Renal pelvis (tissue), 12 donors: ENCODE results near the gene SMPD4. TPM values are rescaled to one million over a fixed set of nuclear protein-coding genes. Genes with fewer than 3 reads are reported as not detected.
"Not testable (repeated sequence)": the region's sequence is repeated elsewhere in the genome, so short reads cannot be mapped to it uniquely, and the experiment has no call there.

Experiments used
- DNase-seq: peaks from one replicate; pipeline ENCODE4 v3.0.0-alpha.2; 2013
- long read RNA-seq, 16 experiments: transcript quantifications; one replicate each; lab custom pipeline, GENCODE V29; 2026
- polyA plus RNA-seq, 3 donors: library from polyadenylated mRNA; unstranded; fragments of 120-200 nt; gene quantifications; one replicate each; pipeline ENCODE4 v1.2.1, GENCODE V29; 2013; ENCODE audit not compliant: insufficient read length in 3 of 3

SMPD4 gene, protein sequence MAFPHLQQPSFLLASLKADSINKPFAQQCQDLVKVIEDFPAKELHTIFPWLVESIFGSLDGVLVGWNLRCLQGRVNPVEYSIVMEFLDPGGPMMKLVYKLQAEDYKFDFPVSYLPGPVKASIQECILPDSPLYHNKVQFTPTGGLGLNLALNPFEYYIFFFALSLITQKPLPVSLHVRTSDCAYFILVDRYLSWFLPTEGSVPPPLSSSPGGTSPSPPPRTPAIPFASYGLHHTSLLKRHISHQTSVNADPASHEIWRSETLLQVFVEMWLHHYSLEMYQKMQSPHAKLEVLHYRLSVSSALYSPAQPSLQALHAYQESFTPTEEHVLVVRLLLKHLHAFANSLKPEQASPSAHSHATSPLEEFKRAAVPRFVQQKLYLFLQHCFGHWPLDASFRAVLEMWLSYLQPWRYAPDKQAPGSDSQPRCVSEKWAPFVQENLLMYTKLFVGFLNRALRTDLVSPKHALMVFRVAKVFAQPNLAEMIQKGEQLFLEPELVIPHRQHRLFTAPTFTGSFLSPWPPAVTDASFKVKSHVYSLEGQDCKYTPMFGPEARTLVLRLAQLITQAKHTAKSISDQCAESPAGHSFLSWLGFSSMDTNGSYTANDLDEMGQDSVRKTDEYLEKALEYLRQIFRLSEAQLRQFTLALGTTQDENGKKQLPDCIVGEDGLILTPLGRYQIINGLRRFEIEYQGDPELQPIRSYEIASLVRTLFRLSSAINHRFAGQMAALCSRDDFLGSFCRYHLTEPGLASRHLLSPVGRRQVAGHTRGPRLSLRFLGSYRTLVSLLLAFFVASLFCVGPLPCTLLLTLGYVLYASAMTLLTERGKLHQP
- 10 to 100 TPM; 69.8 to 81.9 (median 76.6) TPM for polyA plus RNA-seq
- long read RNA-seq, donor 1, full-length matches to known transcripts = 3 of 850 reads
- long read RNA-seq, donor 1, partial matches to known transcripts = 795 of 850 reads
- long read RNA-seq, donor 1, other reads (novel, unspliced or antisense) = 52 of 850 reads
- long read RNA-seq, donor 2, full-length matches to known transcripts = 6 of 753 reads
- long read RNA-seq, donor 2, partial matches to known transcripts = 114 of 753 reads
- long read RNA-seq, donor 2, other reads (novel, unspliced or antisense) = 633 of 753 reads
- long read RNA-seq, donor 3 = 0 reads
- long read RNA-seq, donor 4, full-length matches to known transcripts = 13 of 18 reads
- long read RNA-seq, donor 4, partial matches to known transcripts = 5 of 18 reads
- long read RNA-seq, donor 4, other reads (novel, unspliced or antisense) = 0 of 18 reads
- long read RNA-seq, donor 5, partial matches to known transcripts = 106 of 492 reads
- long read RNA-seq, donor 5, other reads (novel, unspliced or antisense) = 384 of 492 reads
- long read RNA-seq, donor 6, full-length matches to known transcripts = 14 of 26 reads
- long read RNA-seq, donor 6, partial matches to known transcripts = 12 of 26 reads
- long read RNA-seq, donor 6, other reads (novel, unspliced or antisense) = 0 of 26 reads
- long read RNA-seq, donor 7, full-length matches to known transcripts = 6 of 12 reads
- long read RNA-seq, donor 7, partial matches to known transcripts = 6 of 12 reads
- long read RNA-seq, donor 7, other reads (novel, unspliced or antisense) = 0 of 12 reads
- long read RNA-seq, donor 8, full-length matches to known transcripts = 5 of 5 reads
- long read RNA-seq, donor 8, partial matches to known transcripts = 0 of 5 reads
- long read RNA-seq, donor 8, other reads (novel, unspliced or antisense) = 0 of 5 reads
- long read RNA-seq, donor 9, full-length matches to known transcripts = 3 of 13 reads
- long read RNA-seq, donor 9, partial matches to known transcripts = 10 of 13 reads
- long read RNA-seq, donor 9, other reads (novel, unspliced or antisense) = 0 of 13 reads
- long read RNA-seq, donor 10, partial matches to known transcripts = 10 of 14 reads
- long read RNA-seq, donor 10, other reads (novel, unspliced or antisense) = 0 of 14 reads
- long read RNA-seq, donor 11, full-length matches to known transcripts = 2 of 9 reads
- long read RNA-seq, donor 11, partial matches to known transcripts = 7 of 9 reads
- long read RNA-seq, donor 11, other reads (novel, unspliced or antisense) = 0 of 9 reads
- long read RNA-seq, donor 12, full-length matches to known transcripts = 13 of 952 reads
- long read RNA-seq, donor 12, partial matches to known transcripts = 864 of 952 reads
- long read RNA-seq, donor 12, other reads (novel, unspliced or antisense) = 75 of 952 reads
- long read RNA-seq, donor 13, full-length matches to known transcripts = 5 of 5 reads
- long read RNA-seq, donor 13, partial matches to known transcripts = 0 of 5 reads
- long read RNA-seq, donor 13, other reads (novel, unspliced or antisense) = 0 of 5 reads
- long read RNA-seq, donor 14 = 0 reads
- long read RNA-seq, donor 15, full-length matches to known transcripts = 9 of 18 reads
- long read RNA-seq, donor 15, partial matches to known transcripts = 9 of 18 reads
- long read RNA-seq, donor 15, other reads (novel, unspliced or antisense) = 0 of 18 reads
- long read RNA-seq, donor 16, partial matches to known transcripts = 5 of 7 reads
- long read RNA-seq, donor 16, other reads (novel, unspliced or antisense) = 0 of 7 reads

DNA sequence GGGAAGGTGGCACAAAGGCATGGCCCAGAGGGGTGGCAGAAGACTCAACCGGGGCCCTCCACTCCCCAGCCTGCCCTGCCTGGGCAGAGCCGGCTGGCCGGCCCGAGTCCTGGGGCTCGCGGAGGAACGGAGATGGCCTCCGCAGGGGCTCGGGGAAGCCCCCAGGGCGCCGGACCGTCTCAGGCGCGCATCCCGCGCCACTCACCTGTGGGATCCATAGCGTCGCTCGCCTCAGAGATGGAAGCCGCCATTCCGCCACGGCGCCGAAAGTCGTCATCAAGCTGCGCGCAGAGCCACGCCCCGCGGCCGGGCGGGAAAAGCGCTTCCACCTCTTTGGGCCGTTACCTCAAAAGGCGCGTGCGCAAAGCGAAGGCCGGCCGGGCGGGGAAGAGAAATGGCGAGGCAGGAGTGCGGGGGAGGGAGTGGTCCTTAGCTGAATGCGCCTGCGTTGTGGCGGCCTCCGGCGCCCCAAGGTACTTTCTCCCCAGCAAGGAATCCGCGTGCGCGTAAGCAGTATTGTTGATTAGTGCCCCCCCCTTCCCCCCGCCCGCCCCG is at the start of gene SMPD4:
SMPD4 (minus strand) TSS at position 278 of the 555 bp plus-strand sequence. CDS start 5,010 bp downstream, outside the sequence.
- peak; percentile 96 for DNase-seq

DNA sequence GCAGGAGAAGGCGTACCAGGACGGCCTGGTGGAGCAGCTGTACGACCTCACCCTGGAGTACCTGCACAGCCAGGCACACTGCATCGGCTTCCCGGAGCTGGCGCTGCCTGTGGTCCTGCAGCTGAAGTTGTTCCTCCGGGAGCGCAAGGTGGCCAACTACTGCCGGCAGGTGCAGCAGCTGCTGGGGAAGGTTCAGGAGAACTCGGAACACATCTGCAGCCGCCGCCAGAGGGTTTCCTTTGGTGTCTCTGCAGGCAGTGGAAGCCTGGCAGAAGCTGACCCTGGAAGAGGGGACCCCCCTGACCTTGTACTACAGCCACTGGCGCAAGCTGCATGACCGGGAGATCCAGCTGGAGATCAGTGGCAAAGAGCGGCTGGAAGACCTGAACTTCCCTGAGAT is 49.5 kb upstream of the SMPD4 start:
- not testable (repeated sequence) for DNase-seq

DNA sequence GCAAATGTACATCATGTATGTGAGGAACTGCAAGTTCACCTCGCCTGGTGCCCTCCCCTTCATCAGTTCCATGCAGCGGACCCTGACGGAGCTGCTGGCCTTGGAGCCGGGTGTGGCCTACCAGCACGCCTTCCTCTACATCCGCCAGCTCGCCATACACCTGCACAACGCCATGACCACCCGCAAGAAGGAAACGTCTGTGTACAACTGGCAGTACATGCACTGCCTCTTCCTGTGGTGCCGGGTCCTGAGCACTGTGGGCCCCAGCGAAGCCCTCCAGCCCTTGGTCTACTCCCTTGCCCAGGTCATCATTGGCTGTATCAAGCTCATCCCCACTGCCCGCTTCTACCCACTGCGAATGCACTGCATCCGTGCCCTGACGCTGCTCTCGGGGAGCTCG is 49.0 kb upstream of the SMPD4 start:
- not testable (repeated sequence) for DNase-seq

DNA sequence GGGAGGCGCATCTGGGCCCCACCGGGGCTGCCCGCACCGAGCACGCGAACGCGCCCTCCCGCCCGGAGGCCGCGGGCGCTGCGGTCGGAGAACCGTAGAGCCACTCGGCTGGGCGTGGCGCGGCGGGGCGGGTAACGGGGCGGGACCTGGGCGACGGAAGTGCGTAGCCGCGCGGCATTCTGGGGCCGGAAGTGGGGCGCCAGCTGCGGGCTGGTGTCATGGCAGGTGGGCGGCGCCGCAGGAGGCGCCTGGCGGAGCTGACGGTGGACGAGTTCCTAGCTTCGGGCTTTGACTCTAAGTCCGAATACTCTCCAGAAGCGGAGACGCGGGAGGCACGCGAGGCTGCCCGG is 47.7 kb upstream of the SMPD4 start:
- not testable (repeated sequence) for DNase-seq

DNA sequence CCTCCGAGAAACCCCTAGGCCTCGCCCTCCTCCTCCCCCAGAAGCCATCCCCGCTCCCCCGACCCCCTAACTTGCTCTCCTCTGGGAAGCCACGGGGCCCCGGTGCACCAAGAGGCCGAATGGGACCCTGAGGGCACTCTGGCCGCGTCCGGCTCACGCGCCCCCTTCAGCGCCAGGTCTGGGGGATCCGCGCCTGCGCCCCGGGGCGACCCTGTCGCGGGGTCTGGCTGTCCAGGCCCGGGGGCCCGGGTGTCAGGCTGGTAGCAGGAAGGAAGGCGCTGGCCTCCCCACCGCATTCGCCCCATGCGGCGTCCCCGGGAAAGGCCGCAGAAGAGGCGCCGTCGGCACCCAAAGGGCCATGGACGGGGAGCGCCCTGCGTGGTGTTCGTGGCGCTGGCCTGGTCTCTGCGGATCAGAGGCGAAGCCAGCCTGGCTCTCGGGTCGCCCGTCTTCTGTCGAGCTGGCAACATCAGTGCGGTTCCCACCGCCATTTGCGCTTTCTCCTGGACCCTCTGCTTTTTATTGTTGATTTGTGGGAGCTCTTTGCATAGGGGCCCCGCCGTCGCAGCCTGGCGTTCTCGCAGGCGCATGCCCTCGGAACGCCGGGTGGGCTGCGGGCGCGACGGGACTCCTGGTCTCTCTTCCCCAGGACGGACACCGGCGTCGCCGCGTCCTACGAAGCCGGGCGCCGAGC is 47.2 kb upstream of the SMPD4 start:
- not testable (repeated sequence) for DNase-seq

DNA sequence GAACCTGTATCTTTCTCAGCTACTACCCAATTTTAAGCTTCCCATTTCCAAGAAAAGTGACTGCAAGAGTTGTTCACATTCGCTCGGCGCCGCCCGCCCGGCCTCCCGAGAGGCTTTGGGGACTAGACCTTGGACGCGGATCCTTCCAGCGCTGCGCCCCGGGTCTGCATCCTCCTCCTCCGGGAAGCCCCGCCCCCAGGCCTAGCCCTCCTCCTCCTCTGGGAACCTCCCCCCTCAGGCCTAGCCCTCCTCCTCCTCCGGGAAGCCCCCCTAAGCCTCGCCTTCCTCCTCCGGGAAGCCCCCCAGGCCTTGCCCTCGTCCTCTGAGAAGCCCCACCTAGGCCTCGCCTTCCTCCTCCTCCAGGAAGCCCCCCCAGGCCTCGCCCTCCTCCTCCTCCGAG is 46.6 kb upstream of the SMPD4 start:
- DNase-seq = not testable (repeated sequence)

DNA sequence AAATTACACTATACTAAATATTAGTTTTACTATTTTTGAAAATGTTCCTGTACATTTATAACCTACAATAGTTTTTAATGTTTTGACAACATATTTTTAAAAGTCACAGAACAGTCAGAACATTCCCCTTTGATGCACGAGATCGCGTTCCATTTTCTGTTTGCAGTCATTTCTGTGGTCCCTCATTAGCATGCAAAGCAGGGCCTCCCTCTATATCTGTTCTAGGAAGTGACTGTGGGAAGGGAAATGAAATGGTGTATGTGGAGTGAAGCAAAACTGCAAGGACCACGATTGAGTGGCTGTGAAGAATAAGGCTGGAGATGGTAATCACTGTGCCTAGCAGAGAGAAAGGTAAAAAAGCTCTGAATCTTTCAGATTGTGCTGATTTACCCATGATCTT is 41.1 kb upstream of the SMPD4 start:
- DNase-seq = not testable (repeated sequence)

DNA sequence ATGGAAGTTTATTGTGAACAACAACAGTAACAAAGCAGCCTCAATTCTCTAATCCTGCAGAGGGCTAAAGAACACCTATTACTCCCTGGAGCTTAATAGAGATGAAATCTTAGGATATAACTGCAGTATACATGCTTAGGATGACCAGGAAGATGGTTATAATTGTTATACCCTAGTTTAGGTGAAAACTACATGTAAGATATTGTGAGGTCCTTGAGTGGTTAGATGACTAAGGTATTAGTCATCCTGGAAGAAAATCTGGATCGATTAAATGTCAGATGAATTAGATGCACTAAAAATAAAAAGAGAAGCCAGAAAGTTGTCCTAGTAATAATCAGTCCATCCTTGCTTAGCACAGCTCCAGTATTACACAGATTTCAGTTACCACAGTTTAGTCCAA is 39.1 kb upstream of the SMPD4 start:
- DNase-seq = not testable (repeated sequence)

DNA sequence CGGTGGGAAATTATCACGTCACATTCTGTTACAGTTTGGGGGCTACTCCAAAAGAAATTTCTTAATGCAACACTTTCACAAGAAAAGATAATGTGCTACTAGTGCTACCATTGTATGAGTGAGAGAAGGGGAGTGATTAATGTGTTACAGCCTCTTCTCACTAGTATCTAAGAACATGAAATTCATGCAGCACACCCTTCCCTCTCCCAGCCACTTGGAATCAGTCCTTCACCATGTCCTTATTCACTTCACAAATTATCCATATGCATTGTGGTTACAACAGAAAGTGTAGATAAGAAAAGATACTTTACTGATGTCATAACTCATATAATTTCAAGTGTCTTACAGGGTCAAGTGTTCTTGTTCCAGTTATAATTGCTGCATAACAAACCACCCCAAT is 37.7 kb upstream of the SMPD4 start:
- not testable (repeated sequence) for DNase-seq

DNA sequence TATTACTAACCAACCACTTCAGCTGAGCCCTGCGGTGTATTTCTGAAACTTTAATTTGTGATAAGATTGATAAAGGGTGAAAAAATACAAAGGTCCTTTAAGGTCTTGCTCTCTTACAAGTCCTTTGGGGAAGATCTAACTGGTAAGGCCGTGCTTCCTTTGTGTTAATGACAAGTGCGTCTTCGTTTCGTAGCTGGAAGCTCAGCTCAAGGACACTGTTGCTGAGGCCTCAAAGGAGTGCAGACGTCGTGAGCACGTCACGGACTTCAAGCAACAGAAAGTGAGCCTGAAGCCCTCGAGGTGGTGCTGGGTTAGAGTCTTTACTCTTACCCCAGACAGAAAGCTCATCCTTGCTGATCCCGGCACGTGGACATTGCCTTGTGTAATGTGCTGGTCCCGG is 25.6 kb upstream of the SMPD4 start:
- not testable (repeated sequence) for DNase-seq

DNA sequence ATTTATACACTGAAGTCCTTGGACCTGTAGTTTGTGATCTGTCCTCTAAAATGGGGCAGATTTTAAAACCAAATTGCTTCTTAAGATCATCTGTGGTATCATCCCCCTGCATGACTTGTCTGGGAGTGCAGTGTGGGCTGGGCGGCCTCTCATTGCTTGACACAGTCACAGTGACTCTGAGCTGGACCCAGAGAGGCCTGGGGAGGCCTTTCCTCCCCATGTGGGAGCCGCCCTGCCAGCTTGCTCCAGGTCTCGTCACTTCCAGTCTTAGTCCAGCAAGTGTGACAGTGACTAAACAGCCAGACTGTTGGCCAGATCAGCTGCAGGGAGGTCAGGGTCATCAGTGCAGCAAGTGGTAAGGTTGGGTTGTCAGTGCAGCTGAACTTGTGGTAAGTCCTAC is 21.7 kb upstream of the SMPD4 start:
- not testable (repeated sequence) for DNase-seq

DNA sequence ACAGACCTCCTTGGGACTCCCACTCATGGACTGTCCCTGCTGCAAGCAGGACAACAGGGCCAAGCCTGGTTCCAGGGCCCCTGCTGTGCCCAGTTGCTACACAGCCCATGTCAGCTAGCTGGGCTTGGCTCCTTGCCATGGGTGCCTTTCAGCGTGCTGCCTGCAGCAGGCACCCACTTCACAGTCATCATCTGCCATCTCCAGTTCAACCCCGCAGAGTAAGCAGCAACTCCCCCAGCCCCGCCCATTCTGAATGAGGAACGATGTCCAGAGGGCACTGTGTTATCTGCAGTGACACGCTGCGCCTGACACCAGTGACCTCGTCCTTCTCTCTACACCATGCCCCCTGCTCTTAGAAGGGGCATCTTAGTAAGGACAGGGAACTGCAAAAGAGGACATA is 21.1 kb upstream of the SMPD4 start:
- not testable (repeated sequence) for DNase-seq

DNA sequence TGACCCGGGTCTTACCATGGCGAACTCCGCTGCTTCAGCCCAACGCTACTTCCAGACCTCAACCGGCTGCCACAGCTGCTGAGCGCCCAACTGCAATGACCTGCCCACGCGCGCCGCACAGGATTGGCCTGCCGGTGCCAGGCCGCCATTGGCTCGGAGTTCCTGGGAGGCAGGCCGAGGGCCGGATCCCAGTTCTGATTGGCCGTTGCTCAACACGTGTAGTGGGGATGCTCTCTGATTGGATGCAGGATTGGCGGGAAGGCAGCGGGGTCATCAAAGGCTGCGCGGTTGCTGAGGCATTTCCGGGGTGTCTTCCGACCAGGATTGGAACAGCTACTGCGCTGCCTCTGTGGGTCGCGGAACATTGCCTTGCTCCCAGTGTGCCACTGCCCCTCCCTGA is 16.9 kb upstream of the SMPD4 start, which contains the start of gene TUBA3E:
TUBA3E (minus strand) TSS at position 97 of the 400 bp plus-strand sequence; CDS start at position 18, 79 bp downstream.
- no peak for DNase-seq

DNA sequence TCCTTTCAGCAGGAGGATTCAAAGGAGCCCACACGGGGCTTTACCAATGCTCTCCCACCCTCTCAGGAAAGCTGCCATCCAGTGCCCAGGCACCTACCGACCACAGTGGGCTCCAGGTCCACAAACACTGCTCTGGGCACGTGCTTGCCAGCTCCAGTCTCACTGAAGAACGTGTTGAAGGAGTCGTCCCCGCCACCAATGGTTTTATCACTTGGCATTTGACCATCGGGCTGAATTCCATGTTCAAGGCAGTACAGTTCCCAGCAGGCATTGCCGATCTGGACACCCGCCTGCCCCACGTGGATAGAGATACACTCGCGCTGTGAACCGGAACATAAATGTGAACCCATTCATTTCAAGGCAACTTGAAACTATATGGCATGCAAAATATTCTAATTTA is 14.7 kb upstream of the SMPD4 start:
- not testable (repeated sequence) for DNase-seq

DNA sequence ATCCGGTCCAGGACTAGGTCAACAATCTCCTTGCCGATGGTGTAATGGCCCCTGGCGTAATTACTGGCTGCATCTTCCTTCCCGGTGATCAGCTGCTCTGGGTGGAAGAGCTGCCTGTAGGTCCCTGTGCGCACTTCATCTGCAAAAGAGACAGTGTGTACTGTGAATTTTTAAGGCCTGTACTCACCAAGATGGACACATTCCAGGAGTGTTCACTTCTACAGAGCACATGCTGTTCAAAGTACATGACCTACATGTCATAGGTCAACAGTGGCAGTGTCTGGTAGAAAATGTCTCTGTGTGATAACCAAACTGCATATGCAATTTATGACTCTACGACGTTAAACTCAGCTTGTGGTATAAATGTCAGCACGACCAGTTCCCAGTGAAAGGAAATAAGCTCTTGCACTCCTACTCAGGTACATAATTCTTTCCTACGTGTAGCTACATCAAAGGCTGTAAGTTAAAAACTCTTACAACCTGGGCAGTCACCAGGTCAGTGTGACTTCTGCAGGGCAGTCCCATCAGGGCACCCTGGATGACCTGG is 13.8 kb upstream of the SMPD4 start:
- DNase-seq = not testable (repeated sequence)

DNA sequence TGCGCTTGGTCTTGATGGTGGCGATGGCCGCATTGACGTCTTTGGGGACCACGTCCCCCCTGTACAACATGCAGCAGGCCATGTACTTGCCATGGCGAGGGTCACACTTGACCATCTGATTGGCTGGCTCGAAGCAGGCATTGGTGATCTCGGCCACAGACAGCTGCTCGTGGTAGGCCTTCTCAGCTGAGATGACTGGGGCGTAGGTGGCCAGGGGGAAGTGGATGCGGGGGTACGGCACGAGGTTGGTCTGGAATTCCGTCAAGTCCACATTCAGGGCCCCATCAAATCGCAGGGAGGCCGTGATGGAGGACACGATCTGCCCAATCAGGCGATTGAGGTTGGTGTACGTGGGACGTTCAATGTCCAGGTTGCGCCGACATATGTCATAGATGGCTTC is 12.4 kb upstream of the SMPD4 start:
- not testable (repeated sequence) for DNase-seq

DNA sequence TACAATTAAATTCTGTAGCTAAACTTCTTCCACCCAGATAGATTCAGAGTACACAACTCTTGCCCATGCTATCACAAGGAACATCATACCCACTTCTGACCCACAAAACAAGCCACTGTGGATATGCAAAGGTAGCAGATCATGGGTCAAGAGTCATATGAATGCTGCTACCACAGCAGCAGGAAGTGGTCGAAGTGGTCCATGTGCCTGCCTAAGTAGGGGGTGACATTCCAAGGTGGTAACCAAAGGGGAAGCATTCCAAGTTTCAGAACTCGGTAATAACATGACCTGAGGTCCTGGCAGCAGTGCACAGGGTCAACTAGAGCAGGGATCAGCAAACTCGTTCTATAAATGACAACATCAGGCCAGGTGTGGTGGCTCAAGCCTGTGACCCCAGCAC is 11.0 kb upstream of the SMPD4 start:
- not testable (repeated sequence) for DNase-seq
